MM.1S (cell line): ENCODE measurements around the gene TRIM3.

Experiments used
- EZH2phosphoT487 ChIP-seq: fragments of 300-600 bp; sonication (generic); IDR thresholded peaks from 2 replicates; pipeline ENCODE4 v1.6.1; 2018; ENCODE audit warnings: antibody characterized with exemption, low read length
- TF ChIP-seq, protein P1 (sequence below): fragments of 300-600 bp; sonication (generic); IDR thresholded peaks from 2 replicates; pipeline ENCODE4 v1.5.1; 2016; ENCODE audit warnings: antibody characterized with exemption, low read length, mixed read lengths

DNA sequence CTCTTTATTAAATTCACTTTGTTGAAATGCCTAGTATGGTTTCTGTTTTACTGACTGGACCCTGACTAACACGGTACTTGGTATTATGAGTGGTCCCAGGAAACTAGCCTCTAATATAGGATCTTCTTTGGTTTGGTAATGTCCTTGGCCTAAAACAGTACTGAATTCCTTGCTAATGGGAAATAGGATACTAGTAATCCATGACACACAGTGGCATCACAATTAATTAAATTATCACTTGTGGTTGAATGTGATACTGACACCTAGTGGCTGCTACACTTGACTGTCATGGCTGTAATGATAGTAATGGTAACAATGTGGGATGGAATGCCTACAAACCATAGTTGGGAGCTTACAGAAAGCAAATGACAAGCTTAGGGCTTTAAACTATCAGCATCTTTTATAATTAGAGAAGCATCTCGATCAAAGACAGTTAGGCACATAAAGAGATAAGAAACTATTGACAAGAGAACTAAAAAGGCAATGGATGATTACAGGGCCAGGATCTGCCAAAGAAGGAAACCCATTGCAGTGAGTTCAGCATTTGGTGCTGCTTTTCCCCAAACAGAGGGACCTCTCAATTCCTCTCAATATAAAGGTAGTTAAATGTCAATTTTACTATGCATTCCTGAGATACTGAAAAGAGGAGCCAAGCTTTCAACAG lies 32.0 kb upstream of the TRIM3 start:
- TF ChIP-seq, protein P1, sequence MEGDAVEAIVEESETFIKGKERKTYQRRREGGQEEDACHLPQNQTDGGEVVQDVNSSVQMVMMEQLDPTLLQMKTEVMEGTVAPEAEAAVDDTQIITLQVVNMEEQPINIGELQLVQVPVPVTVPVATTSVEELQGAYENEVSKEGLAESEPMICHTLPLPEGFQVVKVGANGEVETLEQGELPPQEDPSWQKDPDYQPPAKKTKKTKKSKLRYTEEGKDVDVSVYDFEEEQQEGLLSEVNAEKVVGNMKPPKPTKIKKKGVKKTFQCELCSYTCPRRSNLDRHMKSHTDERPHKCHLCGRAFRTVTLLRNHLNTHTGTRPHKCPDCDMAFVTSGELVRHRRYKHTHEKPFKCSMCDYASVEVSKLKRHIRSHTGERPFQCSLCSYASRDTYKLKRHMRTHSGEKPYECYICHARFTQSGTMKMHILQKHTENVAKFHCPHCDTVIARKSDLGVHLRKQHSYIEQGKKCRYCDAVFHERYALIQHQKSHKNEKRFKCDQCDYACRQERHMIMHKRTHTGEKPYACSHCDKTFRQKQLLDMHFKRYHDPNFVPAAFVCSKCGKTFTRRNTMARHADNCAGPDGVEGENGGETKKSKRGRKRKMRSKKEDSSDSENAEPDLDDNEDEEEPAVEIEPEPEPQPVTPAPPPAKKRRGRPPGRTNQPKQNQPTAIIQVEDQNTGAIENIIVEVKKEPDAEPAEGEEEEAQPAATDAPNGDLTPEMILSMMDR = peak; percentile 85
- TF ChIP-seq EZH2phosphoT487 = no peak
